DMS53 treated with DMSO at 0.1 percent for 48 hours (cell line): ENCODE results near the gene TRIM66.
"Not testable (repeated sequence)": the region's sequence is repeated elsewhere in the genome, so short reads cannot be mapped to it uniquely, and the experiment has no call there.

Experiments used
- DNase-seq: peaks from one replicate; lab custom pipeline; 2025; ENCODE audit not compliant: unreplicated experiment; lab: John Stamatoyannopoulos, UW

The TRIM66 gene

GRCh38 chr11:8691601-8692000 lies 9.1 kb upstream of the TRIM66 start:
- no peak for DNase-seq

GRCh38 chr11:8690374-8691342 lies 8.2 kb upstream of the TRIM66 start:
- no peak for DNase-seq

GRCh38 chr11:8689726-8690255 lies 7.3 kb upstream of the TRIM66 start:
- no peak for DNase-seq

- peak; percentile 98 for DNase-seq
Observed at GRCh38 chr11:8688414-8689362, 6.2 kb upstream of the TRIM66 start.

GRCh38 chr11:8686325-8686724 lies 3.9 kb upstream of the TRIM66 start:
- no peak for DNase-seq

GRCh38 chr11:8685820-8686219 lies 3.4 kb upstream of the TRIM66 start:
- DNase-seq: no peak

GRCh38 chr11:8685306-8685705 lies 2.8 kb upstream of the TRIM66 start:
- DNase-seq: no peak

GRCh38 chr11:8684600-8685290 lies 2.3 kb upstream of the TRIM66 start:
- DNase-seq: no peak

- DNase-seq: no peak
Observed at GRCh38 chr11:8683115-8683807, 796 bp upstream of the TRIM66 start.

GRCh38 chr11:8681837-8682302 lies 595 bp downstream of the TRIM66 start:
- peak; percentile 46 for DNase-seq

GRCh38 chr11:8679006-8679405 lies 3.5 kb downstream of the TRIM66 start:
- DNase-seq: peak; percentile 76

- no peak for DNase-seq
Observed at GRCh38 chr11:8676458-8676857, 6.0 kb downstream of the TRIM66 start.

GRCh38 chr11:8674859-8675258 lies 7.6 kb downstream of the TRIM66 start:
- DNase-seq: no peak

GRCh38 chr11:8672346-8672745 lies 10.1 kb downstream of the TRIM66 start:
- no peak for DNase-seq

GRCh38 chr11:8671651-8672062 lies 10.8 kb downstream of the TRIM66 start:
- DNase-seq: no peak

- peak; percentile 7 for DNase-seq
Observed at GRCh38 chr11:8671193-8671612, 11.3 kb downstream of the TRIM66 start.

- DNase-seq: not testable (repeated sequence)
Observed at GRCh38 chr11:8670081-8670480, 12.4 kb downstream of the TRIM66 start.

GRCh38 chr11:8665222-8665621 lies 17.2 kb downstream of the TRIM66 start:
- no peak for DNase-seq

- no peak for DNase-seq
Observed at GRCh38 chr11:8661001-8661795, 21.3 kb downstream of the TRIM66 start.
